GM19328 (cell line): ENCODE results near the gene FAM50B.
A peak's percentile ranks its signal among the peaks of the same experiment; 100 is the strongest.

Source experiments
- ATAC-seq: cut with Tn5 transposase; IDR thresholded peaks from one replicate; pipeline ENCODE4 v1.9.1; 2021; ENCODE audit warnings: mild to moderate bottlenecking, moderate library complexity; ENCODE audit not compliant: unreplicated experiment

Gene FAM50B, protein sequence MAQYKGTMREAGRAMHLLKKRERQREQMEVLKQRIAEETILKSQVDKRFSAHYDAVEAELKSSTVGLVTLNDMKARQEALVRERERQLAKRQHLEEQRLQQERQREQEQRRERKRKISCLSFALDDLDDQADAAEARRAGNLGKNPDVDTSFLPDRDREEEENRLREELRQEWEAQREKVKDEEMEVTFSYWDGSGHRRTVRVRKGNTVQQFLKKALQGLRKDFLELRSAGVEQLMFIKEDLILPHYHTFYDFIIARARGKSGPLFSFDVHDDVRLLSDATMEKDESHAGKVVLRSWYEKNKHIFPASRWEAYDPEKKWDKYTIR

DNA sequence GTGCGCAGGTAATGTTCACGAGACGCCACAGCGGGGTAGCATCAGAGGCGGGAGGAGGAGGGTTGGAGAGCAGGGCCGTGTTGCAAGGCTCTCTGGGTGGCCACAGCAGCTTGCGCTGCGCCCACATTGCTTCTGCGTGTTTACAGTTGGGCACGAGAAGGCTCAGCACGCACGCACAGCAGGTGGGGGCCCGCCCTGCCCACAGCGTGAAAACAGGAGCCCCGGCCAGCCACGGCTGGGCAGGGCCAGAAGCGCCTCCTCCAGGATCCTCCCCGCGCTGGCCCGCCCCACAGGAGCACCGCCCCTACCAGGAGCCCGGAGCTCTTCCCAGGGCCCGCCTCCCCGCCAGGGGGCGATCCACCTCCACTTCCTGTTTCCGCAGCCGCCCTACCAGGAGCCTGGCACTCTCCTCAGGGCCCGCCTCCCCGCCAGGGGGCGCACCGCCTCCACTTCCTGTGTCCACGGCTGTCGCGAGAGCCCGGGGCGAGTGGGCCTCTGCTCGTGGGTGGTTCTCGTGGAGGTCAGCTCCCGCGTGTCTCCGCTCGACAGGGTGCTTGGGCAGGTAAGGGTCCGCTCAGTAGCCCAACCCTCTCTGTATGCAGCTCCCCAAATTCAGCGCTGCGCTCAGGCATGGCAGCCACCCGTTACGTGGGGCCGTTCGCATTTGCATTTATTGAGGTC lies at the start of gene FAM50B:
FAM50B (plus strand) TSS at position 449 of the 681 bp plus-strand sequence. CDS start 439 bp downstream, outside the sequence.
- peak; percentile 96 for ATAC-seq

DNA sequence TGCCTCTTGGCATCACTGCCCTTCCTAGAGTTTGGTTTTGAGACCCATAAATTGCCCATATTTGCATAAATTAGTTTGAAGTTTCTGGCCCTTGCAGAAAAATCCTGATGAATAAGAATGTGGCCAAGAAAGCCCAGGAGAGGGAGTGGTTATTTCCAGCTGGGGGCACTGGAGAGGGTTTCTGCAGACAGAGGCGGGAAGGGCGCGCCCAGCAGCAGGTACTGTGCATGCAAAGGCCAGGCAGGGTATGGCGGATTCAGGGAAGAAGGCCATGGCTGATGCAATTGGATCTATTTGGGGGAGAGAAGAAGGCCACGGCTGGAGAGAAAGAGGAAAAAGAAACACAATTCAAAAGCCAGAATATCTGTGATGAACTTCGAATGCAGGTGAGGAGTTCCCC lies 49.5 kb upstream of the FAM50B start:
- ATAC-seq: no peak

DNA sequence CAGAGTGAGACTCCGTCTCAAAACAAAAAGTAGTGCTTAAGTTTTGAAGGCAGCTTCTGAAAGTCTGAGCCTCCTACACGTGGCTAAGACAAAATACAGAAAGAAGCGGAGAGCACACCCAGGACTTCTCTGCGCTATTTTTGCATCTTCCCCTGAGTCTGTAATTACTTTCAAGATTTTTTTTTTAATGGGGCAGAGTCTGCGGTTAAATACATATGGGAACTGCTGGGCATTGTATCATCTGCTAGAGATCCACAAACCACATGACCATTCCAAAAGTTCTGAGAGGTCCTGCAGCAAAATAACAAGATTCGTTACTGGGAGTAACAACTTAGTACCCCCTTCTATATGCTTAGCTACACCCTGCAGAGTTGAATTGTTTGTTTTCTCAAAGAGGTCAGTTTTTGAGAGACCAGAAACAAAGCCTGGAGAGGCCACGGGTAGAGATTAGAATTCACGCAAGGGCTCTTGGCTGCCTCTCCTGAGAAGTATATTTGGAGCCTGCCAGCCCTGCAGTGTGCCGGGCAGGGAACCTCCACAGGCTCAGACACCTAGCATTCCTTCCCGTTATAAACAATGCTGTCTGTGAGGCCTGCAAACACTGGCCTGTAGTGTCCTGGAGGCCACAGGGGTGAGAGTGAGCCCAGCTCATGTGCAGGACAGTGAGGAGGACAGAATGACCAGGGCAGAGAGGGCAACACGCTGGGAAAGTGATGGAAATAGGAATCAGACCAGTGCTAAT lies 48.2 kb upstream of the FAM50B start:
- ATAC-seq: no peak

DNA sequence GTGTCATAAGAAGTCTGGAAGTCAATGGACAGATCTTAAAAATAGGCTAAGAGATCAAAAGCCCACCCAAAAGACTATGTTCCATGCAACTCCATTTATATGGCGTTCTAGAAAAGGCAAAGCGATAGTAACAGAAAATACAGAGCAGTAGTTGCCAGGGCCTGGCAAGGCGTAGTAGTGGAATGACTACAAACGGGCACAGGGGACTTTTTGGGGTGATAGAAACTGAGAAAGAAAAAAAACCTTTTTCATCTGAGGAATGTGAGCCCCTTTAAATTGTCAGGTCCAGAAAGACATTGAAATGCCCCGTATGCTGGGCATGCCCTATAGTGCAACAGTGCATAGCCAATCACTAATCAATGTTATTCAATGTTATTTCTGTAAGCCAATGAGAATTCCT lies 47.2 kb upstream of the FAM50B start:
- ATAC-seq: no peak

DNA sequence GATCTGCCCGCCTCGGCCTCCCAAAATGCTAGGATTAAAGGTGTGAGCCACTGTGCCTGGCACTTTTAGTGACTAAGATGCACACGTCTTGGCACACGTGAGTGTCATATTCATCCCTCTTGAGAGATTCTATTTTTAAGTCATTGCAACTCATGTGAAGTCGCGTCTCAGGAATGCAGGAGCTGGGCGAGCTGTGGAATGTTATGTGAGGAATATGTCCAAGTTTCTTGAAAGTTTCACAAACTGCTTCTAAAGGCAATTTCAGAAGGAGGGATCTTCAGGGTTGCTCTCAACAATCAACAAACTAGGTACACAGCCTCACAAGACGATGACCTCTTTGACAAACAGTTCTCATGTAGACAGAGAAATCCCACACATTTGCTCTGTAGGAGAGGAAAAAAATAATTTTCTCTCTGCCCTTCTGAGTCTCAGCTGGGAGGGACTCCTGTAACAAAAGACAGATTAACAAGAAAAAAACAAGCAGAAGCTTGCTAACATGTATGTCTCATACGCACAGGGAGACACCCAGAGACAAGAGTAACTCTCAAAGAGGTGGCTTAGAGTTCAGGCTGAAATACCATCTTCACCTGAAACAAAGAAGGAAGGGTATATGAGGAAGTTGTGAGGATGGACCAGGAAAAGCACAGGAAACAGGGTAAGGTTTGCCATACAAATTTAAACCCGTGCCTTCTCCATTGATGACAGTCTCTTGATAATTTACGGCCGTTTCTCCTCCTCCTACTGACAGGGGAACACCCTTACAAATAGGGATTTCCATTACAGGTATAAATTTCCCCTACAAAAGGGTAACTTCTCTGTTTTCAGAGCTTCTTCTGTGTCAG lies 45.3 kb upstream of the FAM50B start:
- no peak for ATAC-seq

DNA sequence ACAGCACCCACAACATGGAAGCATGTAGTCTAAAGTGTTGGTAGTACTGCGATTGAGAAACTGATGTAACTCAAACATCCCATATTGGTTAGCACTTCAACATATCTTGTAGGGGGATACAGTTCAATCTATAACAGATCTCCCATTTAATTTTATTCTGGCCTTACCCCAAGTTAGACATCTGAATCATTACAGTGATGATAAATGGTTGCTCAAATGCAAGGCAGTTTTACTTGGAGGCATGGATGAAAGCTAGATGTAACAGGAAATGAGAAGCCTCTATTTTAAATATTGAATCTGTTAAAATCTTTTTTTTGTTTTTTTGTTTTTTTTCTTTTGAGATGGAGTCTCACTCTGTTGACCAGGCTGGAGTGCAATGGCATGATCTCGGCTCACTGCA lies 44.2 kb upstream of the FAM50B start:
- no peak for ATAC-seq

DNA sequence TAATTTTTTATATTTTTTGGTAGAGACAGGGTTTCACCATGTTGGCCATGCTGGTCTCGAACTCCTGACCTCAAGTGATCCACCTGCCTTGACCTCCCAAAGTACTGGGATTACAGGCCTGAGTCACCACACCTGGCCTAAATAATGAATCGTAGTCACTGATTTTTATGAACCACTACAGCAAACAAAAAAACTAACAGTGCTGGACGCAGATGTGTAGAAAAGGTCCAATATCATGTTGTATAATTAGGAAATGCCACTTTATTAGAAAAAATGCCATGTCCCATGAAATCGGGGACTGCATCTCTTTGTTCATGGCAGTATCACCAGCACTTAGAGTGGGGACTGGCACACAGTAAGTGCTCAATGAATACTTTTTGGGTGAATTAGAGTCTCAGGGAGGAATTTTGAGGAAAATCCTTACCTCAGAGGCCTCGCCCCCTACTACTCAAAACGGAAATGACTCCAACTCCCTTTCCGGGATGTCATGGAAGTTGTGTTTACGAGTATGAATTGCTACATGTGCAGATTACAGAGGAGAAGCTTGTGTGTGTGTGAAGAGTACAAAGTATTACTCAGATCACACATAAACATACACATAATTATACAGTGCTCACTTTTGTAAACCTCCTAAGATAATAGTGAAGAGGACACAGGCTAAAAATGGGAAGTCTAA lies 43.6 kb upstream of the FAM50B start:
- no peak for ATAC-seq

DNA sequence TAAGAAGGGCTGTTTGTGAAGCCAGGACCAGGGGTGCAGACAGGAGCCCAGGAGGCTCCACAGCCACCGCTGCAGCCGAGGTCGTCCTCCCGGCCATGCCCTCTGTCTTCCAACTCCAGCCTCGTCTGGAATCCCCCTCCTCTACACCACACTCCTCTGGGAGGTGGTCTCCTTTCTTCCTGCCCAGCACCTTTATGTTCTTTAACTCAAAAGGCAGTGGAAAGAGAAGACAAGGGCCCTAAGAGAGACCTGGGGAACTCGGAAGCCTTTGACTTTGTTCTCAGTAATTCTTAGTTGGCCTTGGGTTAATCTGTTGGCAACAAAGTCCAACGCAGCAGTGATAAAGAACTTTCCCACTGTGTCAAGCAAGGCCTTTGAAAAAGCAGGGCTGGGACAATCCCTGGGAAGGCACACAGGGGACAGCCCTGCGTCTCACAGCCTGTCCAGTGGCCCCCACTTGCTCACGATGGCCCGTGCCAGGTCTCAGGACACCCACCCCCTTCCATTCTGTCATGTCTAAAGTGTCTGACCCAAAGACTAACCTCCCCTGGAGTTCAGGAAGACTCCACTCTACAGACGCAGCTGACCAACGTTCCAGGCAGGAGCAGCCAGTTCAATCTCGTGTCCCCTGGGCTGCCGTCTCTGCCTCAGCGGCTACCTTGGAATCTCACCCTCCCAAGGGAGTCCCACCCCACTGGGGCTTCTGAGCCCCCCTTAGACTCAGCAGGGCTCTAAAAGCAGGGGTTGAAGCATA lies 42.8 kb upstream of the FAM50B start:
- no peak for ATAC-seq

DNA sequence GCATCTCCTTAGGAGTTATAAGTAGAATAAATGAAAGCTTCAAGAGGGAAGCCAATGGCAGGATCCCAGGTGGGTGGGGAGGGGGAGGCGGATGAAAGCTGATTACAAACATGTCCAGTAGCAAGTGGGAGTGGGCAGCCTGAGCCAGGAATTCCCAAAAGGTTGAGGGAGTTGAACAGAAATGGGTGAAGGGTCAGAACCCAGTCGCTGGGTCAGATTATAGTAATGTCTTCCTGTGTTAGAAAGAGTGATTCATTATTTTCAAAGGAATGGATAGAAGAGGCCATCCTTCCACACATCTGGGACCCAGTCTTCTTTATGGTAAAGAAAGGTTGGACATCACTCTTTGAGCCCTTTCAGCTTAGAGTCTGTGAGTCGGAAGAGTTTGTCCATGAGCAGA lies 41.0 kb upstream of the FAM50B start:
- ATAC-seq: no peak

DNA sequence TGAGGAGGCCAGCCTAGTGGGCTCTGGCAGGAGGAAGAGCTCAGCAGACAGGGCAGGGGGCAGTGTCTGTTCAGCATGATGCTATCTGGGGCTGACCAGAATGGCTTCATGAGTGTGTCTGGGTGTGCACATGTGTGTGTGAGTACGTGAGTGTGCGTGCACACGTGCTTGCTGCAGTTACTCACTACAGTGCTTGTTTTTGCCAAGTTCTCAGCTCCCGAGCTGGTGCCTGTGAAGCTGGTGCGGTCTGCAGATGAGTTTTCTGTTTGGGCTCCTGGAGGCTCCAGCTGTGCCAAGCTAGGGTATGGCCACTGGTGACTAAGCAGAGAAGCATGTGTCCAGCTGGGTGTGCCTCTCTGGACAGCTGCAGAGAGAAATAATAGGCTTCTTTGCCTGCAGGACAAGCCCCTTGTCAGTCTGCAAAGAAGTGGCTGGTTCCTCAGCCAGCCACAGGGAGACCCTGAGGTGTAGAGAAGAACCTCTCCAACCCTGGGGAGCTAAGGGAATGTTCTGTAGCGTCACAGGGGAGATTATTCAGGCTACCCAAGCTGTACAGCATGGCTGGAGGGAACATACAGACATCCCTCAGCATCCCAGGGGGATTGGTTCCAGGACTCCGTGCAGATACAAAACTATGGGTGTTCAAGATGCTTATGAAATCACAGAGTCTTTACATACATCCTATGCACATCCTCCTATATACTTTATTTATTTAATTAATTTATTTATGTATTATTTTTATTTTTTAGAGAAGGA lies 40.2 kb upstream of the FAM50B start:
- no peak for ATAC-seq

DNA sequence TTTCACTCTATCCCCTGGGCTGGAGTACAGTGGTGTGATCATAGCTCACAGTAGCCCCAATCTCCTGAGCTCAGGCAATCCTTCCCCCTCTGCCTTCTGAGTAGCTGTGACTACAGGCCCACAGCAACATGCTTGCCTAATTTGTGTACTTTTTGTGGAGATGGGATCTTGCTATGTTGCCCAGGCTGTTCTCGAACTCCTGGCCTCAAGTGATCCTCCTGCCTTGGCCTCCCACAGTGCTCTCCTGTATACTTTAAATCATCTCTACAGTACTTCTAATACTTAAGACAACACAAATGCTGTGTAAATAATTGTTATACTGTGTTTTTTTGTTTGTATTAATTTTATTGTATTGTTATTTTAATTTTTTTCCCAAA lies 39.7 kb upstream of the FAM50B start:
- ATAC-seq: no peak

DNA sequence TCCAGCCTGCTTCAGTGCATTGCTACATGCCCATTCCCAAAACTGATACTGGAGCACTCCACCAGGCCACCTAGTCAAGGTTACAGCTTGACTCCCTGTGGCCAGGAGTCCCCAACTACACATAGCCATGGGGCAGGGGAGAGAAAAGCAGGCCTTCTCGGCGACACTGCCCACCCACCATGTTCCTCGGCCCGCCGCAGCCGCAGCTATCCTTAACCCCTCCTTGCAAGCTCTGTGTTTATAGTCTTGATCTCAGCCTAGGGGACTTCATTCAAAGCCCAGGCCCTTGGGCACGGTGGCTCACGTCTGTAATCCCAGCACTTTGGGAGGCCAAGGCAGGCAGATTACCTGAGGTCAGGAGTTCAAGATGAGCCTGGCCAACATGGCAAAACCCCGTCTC lies 39.2 kb upstream of the FAM50B start:
- ATAC-seq: no peak

DNA sequence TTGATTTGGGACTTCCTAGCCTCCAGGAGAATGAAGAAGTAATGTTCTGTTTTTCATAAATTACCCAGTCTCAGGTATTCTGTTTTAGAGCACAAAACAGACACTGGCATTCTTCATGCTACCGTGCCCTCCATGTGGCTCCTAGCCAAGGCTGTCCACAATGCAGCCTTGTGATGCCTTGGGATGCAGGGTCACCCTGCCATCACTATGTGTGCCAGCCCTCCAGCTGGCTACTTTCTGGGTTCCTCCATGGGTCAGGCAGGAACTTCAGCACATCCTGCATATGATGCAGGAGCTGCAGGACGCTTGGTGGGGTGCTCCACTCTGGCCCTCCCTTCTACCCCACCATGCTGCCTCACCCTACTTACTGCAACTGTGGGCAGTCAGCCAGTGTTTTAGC lies 38.0 kb upstream of the FAM50B start:
- no peak for ATAC-seq

DNA sequence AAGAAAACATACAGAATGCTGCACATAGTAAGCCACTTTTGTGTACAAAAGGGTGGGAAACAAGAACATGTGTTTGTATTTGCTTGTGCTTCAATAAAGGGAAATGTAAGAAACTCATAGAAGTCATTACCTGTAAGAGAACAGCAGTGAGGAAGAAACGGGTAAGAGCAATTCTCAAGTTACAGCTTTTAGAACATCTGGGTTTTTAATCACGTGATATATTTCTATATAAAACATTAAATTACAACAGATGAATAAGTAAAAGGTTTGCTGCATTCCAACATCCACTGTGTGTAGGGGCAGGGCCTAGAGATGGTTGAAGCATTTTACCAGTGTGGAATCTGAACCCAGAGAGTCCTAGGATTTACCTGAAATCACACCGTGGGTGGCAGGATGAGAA lies 36.6 kb upstream of the FAM50B start:
- ATAC-seq: no peak

DNA sequence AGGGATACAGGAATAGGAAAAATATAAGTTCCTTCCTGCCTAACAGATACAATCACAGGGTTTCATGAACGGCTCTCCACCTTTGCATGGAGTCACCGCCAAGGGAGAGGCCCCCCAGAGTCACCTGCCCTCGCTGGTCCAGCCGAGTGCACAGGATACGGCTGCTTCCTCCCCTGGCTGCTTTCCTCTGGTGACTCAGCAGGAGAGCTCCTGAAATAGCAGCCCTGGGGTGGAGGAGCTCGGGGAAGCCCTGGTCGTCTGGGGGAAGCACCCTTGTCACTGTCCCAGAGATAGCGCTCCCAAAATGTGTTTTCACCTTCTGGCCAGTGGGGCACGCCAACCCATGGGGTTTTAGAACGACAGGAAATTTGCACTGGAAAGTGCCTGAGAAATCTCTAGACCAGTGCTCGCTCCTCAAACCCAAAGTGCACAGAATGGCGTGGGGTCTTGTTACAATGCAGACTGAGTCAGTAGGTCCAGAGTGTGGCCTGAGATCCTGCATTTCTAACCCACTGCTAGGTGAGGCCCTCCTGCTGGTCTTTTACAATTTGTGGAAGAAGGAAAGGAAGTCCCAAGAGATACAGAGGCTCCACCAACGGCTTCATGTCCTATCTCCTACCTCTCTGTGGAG lies 35.9 kb upstream of the FAM50B start:
- ATAC-seq: no peak

DNA sequence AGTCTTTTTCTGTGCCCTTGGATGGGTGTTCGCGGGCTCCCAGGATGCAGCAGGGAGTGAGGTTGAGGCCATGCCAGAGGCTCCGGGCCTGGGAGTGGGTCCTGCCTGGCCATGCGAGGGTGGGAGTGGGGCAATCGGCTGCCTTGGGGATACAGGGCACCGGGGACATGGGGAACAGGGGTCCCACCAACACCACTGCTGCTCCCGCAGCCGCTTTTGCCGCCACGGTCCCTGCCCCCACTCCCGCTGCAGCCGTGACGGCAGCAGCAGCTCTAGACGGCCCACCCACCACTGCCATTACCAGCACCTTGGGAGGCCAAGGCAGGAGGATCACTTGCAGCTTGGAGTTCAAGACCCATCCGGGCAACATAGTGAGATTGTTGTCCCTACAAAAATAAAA lies 35.3 kb upstream of the FAM50B start:
- no peak for ATAC-seq

DNA sequence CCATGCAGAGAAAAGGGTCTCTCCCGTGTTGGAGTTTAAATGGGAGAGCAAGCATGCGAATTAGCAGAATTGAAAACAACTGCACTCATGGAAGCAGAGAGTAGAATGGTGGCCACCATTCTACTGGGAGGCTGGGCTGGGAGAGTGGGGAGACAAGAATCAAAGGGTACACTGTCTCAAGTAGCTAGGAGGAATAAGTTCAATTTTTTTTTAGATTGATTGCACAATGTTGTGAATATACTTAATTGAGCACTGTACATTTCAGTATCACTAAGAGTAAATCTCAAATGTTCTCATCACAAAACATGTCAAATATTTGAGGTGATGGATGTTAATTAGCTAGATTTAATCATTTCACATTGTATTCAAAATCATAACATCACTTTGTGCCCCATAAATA lies 34.6 kb upstream of the FAM50B start:
- no peak for ATAC-seq

DNA sequence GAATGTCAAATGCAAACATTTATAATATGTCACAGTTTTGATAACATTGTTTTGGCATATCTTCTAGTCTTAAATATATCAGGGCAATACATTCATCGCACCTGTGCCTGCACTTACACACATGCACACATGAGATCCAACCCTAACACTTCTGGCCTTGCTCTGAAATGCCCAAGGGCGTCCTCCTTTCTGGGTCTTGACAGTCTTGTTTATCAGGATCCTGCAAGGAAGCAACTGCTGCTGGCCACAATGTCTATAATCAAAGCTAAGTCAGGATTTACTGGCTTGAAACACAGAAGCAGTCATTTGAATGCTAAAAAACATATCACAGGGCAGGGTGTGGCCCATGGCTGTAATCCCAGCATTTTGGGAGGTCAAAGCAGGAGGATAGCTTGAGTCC lies 32.9 kb upstream of the FAM50B start:
- no peak for ATAC-seq
